Pulmonary artery endothelial cell (primary cell): ENCODE measurements around the gene TFF1. TPM values are rescaled to one million over a fixed set of nuclear protein-coding genes. Genes with fewer than 3 reads are reported as not detected.
"Not testable (repeated sequence)": the region's sequence is repeated elsewhere in the genome, so short reads cannot be mapped to it uniquely, and the experiment has no call there.

Experiments used
- DNase-seq: peaks from one replicate; pipeline ENCODE4 v3.0.0-alpha.2; 2011; ENCODE audit warnings: low read depth, low spot score
- total RNA-seq: library from RNA; depleted of rRNA; stranded (reverse); fragments of >200 nt; gene quantifications from 2 replicates; pipeline ENCODE4 v1.2.3, GENCODE V29; 2014

TFF1 gene
- total RNA-seq: not detected in 2 replicates

GRCh38 chr21:42366292-42367010 lies at the start of gene TFF1:
TSS of gene TFF1 (minus strand) at chr21:42366535. CDS start at chr21:42366495, 40 bp downstream.
- no peak for DNase-seq

- DNase-seq: no peak
Observed at GRCh38 chr21:42414928-42415769, 48.8 kb upstream of the TFF1 start.

- no peak for DNase-seq
Observed at GRCh38 chr21:42414553-42414927, 48.2 kb upstream of the TFF1 start.

- no peak for DNase-seq
Observed at GRCh38 chr21:42414066-42414465, 47.7 kb upstream of the TFF1 start.

GRCh38 chr21:42413500-42413899 lies 47.2 kb upstream of the TFF1 start:
- DNase-seq: no peak

GRCh38 chr21:42413093-42413492 lies 46.8 kb upstream of the TFF1 start:
- no peak for DNase-seq

- DNase-seq: no peak
Observed at GRCh38 chr21:42412636-42412933, 46.2 kb upstream of the TFF1 start.

GRCh38 chr21:42411891-42412635 lies 45.7 kb upstream of the TFF1 start:
- DNase-seq: no peak

- no peak for DNase-seq
Observed at GRCh38 chr21:42411197-42411869, 45.0 kb upstream of the TFF1 start.

- DNase-seq: no peak
Observed at GRCh38 chr21:42409366-42409765, 43.0 kb upstream of the TFF1 start.

GRCh38 chr21:42408718-42409117 lies 42.4 kb upstream of the TFF1 start:
- DNase-seq: not testable (repeated sequence)

- DNase-seq: no peak
Observed at GRCh38 chr21:42407476-42407875, 41.1 kb upstream of the TFF1 start.

- DNase-seq: no peak
Observed at GRCh38 chr21:42406866-42407265, 40.5 kb upstream of the TFF1 start.

GRCh38 chr21:42406201-42406621 lies 39.9 kb upstream of the TFF1 start:
- DNase-seq: no peak

- no peak for DNase-seq
Observed at GRCh38 chr21:42405064-42406013, 39.0 kb upstream of the TFF1 start.

GRCh38 chr21:42404539-42404938 lies 38.2 kb upstream of the TFF1 start:
- no peak for DNase-seq

- DNase-seq: no peak
Observed at GRCh38 chr21:42403611-42404231, 37.4 kb upstream of the TFF1 start, which contains the start of gene UBASH3A. TSS of gene UBASH3A (plus strand) at chr21:42403902. CDS start at chr21:42403946, 44 bp downstream.

- no peak for DNase-seq
Observed at GRCh38 chr21:42401820-42402251, 35.5 kb upstream of the TFF1 start.

GRCh38 chr21:42401154-42401553 lies 34.8 kb upstream of the TFF1 start:
- no peak for DNase-seq

- DNase-seq: no peak
Observed at GRCh38 chr21:42400525-42400924, 34.2 kb upstream of the TFF1 start.
